Erythroblast (primary cell): ENCODE measurements around the gene SLC2A10.

Experiments
- DNase-seq, 2 experiments: peaks; one replicate each; lab custom pipeline; 2025; lab: John Stamatoyannopoulos, UW
- GATA1 ChIP-seq: IDR thresholded peaks from 2 replicates; pipeline ENCODE4 v1.6.1; 2011; ENCODE audit warnings: low read depth, mild to moderate bottlenecking, control low read depth, low read length, moderate library complexity
- POLR2A ChIP-seq: IDR thresholded peaks from 2 replicates; pipeline ENCODE4 v1.6.1; 2011; ENCODE audit warnings: mild to moderate bottlenecking, low read length

SLC2A10 gene

GRCh38 chr20:46746956-46747526 is 37.6 kb downstream of the SLC2A10 start:
- TF ChIP-seq POLR2A (no peak), GATA1 (no peak)
- DNase-seq = peak in 1 of 2 experiments; percentile 9

DNA sequence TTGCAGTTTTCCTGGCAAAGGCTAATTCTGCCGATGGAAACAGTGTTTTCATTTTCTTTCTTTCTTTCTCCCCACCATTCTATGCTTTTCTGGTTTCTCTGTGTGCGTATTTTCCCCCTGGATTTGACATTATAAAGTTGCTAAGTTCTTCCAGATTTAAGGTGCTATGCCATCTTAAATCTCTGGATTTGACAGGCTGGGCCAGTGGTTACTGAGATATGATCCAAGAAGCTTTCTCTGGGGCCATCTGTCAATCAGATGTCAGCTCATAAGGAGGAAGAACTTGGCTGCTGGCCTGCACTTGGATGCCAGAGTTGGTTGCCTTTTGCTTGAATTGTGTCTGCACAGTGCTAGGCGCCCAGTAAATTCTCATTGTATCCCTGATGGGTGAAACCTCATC is 39.7 kb downstream of the SLC2A10 start:
- TF ChIP-seq POLR2A (no peak), GATA1 (no peak)
- no peak for DNase-seq

DNA sequence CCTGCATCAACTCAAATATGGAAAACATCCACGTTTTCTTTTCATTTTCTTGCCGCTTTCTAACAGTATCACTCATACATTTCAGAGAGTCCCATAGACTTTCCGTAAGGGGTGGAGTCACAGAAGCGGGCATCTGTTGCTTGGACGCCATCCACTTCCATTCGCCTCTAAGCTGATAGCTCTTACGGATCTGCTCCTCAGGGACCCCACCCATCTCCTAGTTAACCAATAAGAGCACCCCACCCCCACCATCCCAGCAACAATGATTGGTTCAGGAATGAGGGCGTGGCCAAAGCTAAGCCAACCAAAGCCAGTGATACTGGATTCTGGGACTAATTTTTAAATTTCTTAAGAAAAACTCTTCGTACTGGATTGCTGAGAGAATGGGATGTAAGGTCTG is 42.4 kb downstream of the SLC2A10 start:
- TF ChIP-seq GATA1 (no peak), POLR2A (no peak)

GRCh38 chr20:46752728-46753127 is 43.3 kb downstream of the SLC2A10 start:
- TF ChIP-seq POLR2A (no peak), GATA1 (no peak)
- peak; percentile 46 to 62 for DNase-seq

More for the DNA sequence above, 42.4 kb downstream of the SLC2A10 start:
- no peak for DNase-seq

- no peak for TF ChIP-seq POLR2A
- TF ChIP-seq GATA1 = no peak
Observed at GRCh38 chr20:46755483-46756413, 46.3 kb downstream of the SLC2A10 start.

DNA sequence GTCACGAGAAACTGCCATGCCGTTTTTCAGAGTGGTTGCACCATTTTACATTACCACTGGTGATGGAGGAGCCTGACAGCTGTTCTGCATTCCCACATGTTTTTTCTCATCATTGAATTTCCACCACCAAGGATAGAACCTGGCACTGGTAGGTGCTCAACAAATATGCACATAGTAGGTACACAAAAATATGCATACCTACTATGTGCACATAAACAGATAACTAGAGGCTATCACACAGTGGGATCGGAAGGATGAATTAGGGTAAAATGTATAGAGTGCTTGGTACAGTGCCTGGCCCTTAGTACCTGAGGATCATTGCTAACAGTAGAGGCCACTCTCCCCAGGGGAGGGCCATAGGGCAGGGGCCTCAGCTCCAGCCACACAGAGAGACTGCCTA is 47.0 kb downstream of the SLC2A10 start:
- TF ChIP-seq GATA1 (no peak), POLR2A (no peak)

More at GRCh38 chr20:46755483-46756413, 46.3 kb downstream of the SLC2A10 start:
- no peak for DNase-seq

GRCh38 chr20:46757135-46757534 is 47.7 kb downstream of the SLC2A10 start:
- TF ChIP-seq POLR2A = no peak

More for the DNA sequence above, 47.0 kb downstream of the SLC2A10 start:
- DNase-seq = no peak

GRCh38 chr20:46757754-46758678 is 48.6 kb downstream of the SLC2A10 start:
- TF ChIP-seq GATA1 (no peak), POLR2A (no peak)
- DNase-seq = peak; percentile 60 to 74

More at GRCh38 chr20:46757135-46757534, 47.7 kb downstream of the SLC2A10 start:
- DNase-seq = no peak

DNA sequence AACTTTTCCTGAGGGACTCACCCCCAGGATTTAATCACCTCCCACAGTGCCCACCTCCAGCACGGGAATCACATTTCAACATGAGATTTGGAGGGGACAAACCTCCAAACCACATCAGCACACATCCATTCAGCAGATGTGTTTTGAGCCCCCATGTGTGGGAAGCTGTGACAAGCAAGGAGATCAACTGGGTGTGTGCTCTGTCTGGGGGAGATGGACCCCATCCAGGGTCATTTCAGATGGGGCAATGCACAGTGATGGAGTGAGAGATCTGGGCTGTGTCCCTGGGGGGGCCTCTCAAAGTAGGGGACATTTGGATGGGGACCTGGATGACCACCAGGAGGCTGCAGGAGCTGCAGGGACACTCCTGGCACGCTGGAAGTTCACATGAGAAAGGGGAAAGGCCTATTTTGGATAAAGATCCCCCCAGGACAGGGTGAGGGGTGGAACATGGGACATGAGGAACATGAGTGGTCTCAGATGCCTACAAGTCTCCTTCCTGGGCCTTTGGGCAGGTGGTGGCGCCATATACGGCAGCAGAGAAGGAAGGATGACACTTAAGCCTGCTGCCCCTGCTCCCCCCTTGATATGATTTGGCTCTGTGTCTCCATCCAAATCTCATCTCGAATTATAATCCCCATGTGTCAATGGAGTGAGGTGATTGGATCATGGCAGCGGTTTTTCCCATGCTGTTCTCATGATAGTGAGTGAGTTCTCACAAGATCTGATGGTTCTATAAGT is 49.6 kb downstream of the SLC2A10 start:
- DNase-seq = no peak
- no peak for TF ChIP-seq GATA1
- no peak for TF ChIP-seq POLR2A

- TF ChIP-seq POLR2A = no peak
- TF ChIP-seq GATA1 = no peak
- no peak for DNase-seq
Observed at GRCh38 chr20:46761566-46761965, 52.1 kb downstream of the SLC2A10 start.

DNA sequence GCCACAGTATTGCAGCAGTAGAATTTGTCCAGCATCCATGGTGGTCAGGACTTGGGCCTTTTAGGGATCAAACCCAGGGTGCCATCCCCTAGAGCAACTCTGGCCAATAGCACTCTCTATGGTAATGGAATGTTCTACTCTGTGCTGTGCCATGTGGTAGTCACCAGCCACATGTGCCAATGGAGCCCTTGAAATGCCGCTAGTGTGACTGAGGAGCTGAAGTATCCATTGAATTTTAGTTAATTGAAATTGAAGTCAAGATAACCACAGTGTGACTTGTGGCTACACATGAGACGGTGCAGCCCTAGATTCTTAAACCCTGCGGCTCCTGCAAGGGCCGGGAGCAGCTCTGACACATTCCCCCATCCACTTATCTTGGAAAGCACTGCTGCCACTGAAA is 54.6 kb downstream of the SLC2A10 start:
- no peak for DNase-seq
- TF ChIP-seq POLR2A (no peak), GATA1 (no peak)

- TF ChIP-seq GATA1 (no peak), POLR2A (no peak)
- no peak for DNase-seq
Observed at GRCh38 chr20:46765506-46766120, 56.2 kb downstream of the SLC2A10 start.

GRCh38 chr20:46767127-46767761 is 57.8 kb downstream of the SLC2A10 start:
- DNase-seq = peak; percentile 27 to 56
- no peak for TF ChIP-seq POLR2A
- no peak for TF ChIP-seq GATA1
